ENCODE data around the gene BLNK. TPM values are rescaled to one million over a fixed set of nuclear protein-coding genes. Genes with fewer than 3 reads are reported as not detected.
A peak's percentile ranks its signal among the peaks of the same experiment; 100 is the strongest.

BLNK gene
- total and polyA plus RNA-seq, 4 donors: 4.1 to 18.7 (median 6.4) TPM

DNA sequence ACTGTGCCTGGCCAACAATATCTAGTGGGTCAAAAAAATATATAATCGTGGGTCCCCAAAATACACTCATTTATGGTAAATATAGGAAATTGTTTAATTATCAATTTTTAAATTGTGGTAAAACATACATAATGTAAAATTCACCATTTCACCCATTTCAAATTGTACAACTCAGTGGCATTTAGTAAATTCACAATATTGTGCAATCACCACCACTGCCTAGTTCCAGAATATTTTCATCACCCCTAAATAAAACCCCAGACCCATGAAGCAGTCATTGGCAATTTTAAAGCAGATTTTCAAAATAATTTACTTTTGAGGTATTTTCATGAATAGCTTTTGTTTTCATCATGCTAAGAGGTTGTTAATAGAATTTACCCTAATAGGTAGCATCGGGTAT, 10.2 kb downstream of the BLNK start:
- Histone ChIP-seq H3K4me3 (no peak overlapping the region), H3K9me3 (ENCODE audit: control insufficient read depth in 4 of 4, insufficient read depth in 3 of 4, low read length in 3 of 4) (no peaks in the 10 kb centered on the region), H3K27ac (ENCODE audit: low read depth in 1 of 2, low read length in 1 of 2) (no peak overlapping the region), H3K4me1 (ENCODE audit: control insufficient read depth in 5 of 5, insufficient read depth in 5 of 5, low read length in 5 of 5) (peaks cover 0 to 9% (median 6%) of the 10 kb centered on the region in 5 donors), H3K27me3 (ENCODE audit: control insufficient read depth in 3 of 3, insufficient read depth in 3 of 3, low read length in 2 of 3) (no peaks in the 10 kb centered on the region), H3K36me3 (ENCODE audit: control insufficient read depth in 4 of 4, insufficient read depth in 4 of 4, low read length in 4 of 4) (no peaks in the 10 kb centered on the region), H3K9ac (ENCODE audit: insufficient read depth in 1 of 2, low read length in 2 of 2) (no peak overlapping the region)
- WGBS, 2 donors: 84 to 91% methylated on average over 2 of the region's 2 CpGs
- DNase-seq (no peak), ATAC-seq (ENCODE audit: insufficient read depth, low FRiP score) (no peak)
- TF ChIP-seq, protein P1, sequence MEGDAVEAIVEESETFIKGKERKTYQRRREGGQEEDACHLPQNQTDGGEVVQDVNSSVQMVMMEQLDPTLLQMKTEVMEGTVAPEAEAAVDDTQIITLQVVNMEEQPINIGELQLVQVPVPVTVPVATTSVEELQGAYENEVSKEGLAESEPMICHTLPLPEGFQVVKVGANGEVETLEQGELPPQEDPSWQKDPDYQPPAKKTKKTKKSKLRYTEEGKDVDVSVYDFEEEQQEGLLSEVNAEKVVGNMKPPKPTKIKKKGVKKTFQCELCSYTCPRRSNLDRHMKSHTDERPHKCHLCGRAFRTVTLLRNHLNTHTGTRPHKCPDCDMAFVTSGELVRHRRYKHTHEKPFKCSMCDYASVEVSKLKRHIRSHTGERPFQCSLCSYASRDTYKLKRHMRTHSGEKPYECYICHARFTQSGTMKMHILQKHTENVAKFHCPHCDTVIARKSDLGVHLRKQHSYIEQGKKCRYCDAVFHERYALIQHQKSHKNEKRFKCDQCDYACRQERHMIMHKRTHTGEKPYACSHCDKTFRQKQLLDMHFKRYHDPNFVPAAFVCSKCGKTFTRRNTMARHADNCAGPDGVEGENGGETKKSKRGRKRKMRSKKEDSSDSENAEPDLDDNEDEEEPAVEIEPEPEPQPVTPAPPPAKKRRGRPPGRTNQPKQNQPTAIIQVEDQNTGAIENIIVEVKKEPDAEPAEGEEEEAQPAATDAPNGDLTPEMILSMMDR (IDR thresholded peaks at IDR 0.05; ENCODE audit: control extremely low read depth, extremely low read depth): no peak

DNA sequence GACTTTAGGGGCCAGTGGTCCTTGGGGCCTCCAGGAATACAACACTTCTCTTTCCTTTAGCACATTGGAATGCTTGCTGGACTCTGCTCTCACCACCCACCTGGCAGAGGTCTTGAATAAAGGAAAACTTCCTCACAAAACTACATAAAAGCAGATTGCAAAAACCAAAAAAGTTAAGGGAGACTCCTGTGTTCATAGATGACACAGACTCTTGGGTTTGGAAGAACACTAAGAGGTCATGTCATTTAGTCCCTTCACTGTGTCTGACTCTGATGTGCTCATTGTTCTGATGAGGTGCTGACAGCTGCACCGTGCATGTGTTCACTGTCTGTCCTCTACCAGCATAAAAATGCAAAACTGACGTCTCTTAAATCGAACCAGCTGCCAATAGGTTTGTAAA, 11.4 kb downstream of the BLNK start:
- TF ChIP-seq, protein P1 (IDR thresholded peaks at IDR 0.05; ENCODE audit: control extremely low read depth, extremely low read depth): no peak
- Histone ChIP-seq H3K4me1 (ENCODE audit: control insufficient read depth in 5 of 5, insufficient read depth in 5 of 5, low read length in 5 of 5) (peaks cover 0 to 9% (median 6%) of the 10 kb centered on the region in 5 donors), H3K4me3 (no peak overlapping the region), H3K27ac (ENCODE audit: low read depth in 1 of 2, low read length in 1 of 2) (no peak overlapping the region), H3K9me3 (ENCODE audit: control insufficient read depth in 4 of 4, insufficient read depth in 3 of 4, low read length in 3 of 4) (no peaks in the 10 kb centered on the region), H3K9ac (ENCODE audit: insufficient read depth in 1 of 2, low read length in 2 of 2) (no peak overlapping the region), H3K27me3 (ENCODE audit: control insufficient read depth in 3 of 3, insufficient read depth in 3 of 3, low read length in 2 of 3) (no peaks in the 10 kb centered on the region), H3K36me3 (ENCODE audit: control insufficient read depth in 4 of 4, insufficient read depth in 4 of 4, low read length in 4 of 4) (no peaks in the 10 kb centered on the region)
- no peak for ATAC-seq (ENCODE audit: insufficient read depth, low FRiP score)
- DNase-seq: no peak
- WGBS, 2 donors: 81 to 85% methylated on average over 3 of the region's 3 CpGs

- no peaks in the 10 kb centered on the region for H3K9me3 ChIP-seq (ENCODE audit: control insufficient read depth in 4 of 4, insufficient read depth in 3 of 4, low read length in 3 of 4)
- no peak overlapping the region for H3K9ac ChIP-seq (ENCODE audit: insufficient read depth in 1 of 2, low read length in 2 of 2)
- peaks cover 0 to 9% (median 6%) of the 10 kb centered on the region in 5 donors for H3K4me1 ChIP-seq (ENCODE audit: control insufficient read depth in 5 of 5, insufficient read depth in 5 of 5, low read length in 5 of 5)
- TF ChIP-seq, protein P1 (IDR thresholded peaks at IDR 0.05; ENCODE audit: control extremely low read depth, extremely low read depth): no peak
- H3K4me3 ChIP-seq: no peak overlapping the region
- ATAC-seq (ENCODE audit: insufficient read depth, low FRiP score) (no peak), DNase-seq (no peak)
- no peaks in the 10 kb centered on the region for H3K36me3 ChIP-seq (ENCODE audit: control insufficient read depth in 4 of 4, insufficient read depth in 4 of 4, low read length in 4 of 4)
- H3K27me3 ChIP-seq (ENCODE audit: control insufficient read depth in 3 of 3, insufficient read depth in 3 of 3, low read length in 2 of 3): no peaks in the 10 kb centered on the region
- WGBS, 2 donors: 74 to 79% methylated on average over 6 of the region's 6 CpGs
- no peak overlapping the region for H3K27ac ChIP-seq (ENCODE audit: low read depth in 1 of 2, low read length in 1 of 2)
These were observed 12.2 kb downstream of the BLNK start for GRCh38 chr10:96259150-96259549.

DNA sequence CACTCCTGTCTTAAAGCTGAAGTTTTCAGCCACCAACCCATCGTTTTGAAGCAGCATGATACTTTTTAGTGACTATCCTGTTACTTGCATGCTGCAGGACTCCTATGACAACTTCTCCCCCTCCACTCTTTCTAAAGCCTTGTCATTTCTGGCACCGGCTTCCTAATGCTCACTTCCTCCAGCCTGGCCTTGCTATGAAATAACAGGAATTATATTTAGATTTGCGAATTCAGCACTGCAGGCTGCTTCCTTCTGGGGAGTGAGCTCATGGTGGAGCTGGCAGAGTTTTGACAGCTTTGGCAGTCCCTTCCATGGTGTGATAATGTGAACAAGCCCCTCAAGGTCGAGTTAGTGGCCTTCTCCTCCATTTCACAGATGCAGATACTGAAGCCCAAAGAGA, 13.4 kb downstream of the BLNK start:
- 13 to 30% methylated on average over 4 of the region's 4 CpGs for WGBS, 2 donors

More for the DNA sequence above, 13.4 kb downstream of the BLNK start:
- Histone ChIP-seq H3K27me3 (ENCODE audit: control insufficient read depth in 3 of 3, insufficient read depth in 3 of 3, low read length in 2 of 3) (no peaks in the 10 kb centered on the region), H3K9me3 (ENCODE audit: control insufficient read depth in 4 of 4, insufficient read depth in 3 of 4, low read length in 3 of 4) (no peaks in the 10 kb centered on the region), H3K4me3 (no peak overlapping the region), H3K36me3 (ENCODE audit: control insufficient read depth in 4 of 4, insufficient read depth in 4 of 4, low read length in 4 of 4) (no peaks in the 10 kb centered on the region), H3K27ac (ENCODE audit: low read depth in 1 of 2, low read length in 1 of 2) (no peak overlapping the region), H3K9ac (ENCODE audit: insufficient read depth in 1 of 2, low read length in 2 of 2) (no peak overlapping the region), H3K4me1 (ENCODE audit: control insufficient read depth in 5 of 5, insufficient read depth in 5 of 5, low read length in 5 of 5) (peaks cover 0 to 9% (median 6%) of the 10 kb centered on the region in 5 donors)
- DNase-seq: peak; percentile 51 to 83 (median 72)
- TF ChIP-seq, protein P1 (IDR thresholded peaks at IDR 0.05; ENCODE audit: control extremely low read depth, extremely low read depth): no peak
- peak; percentile 39 for ATAC-seq (ENCODE audit: insufficient read depth, low FRiP score)

All from lung (tissue), 12 donors.